Osteoblast (primary cell): Measurements from ENCODE around the gene KRTAP5-6. TPM values are rescaled to one million over a fixed set of nuclear protein-coding genes. Genes with fewer than 3 reads are reported as not detected.

Source experiments
- DNase-seq: peaks from one replicate; pipeline ENCODE4 v3.0.0; 2011; ENCODE audit warnings: low spot score, mixed read lengths; ENCODE audit not compliant: insufficient read length; ENCODE audit errors: missing footprints
- H2AFZ ChIP-seq: 2 replicates; pipeline ENCODE4 v1.6.0; 2011; ENCODE audit warnings: mild to moderate bottlenecking, low read length
- H3K27ac ChIP-seq: 2 replicates; pipeline ENCODE4 v1.5.1; 2011; ENCODE audit warnings: mild to moderate bottlenecking, low read depth, low read length, moderate library complexity
- H3K27me3 ChIP-seq: 2 replicates; pipeline ENCODE4 v1.6.0; 2012; ENCODE audit warnings: mild to moderate bottlenecking, control low read depth, inconsistent platforms, low read length, moderate library complexity; ENCODE audit not compliant: insufficient read depth
- H3K36me3 ChIP-seq: 2 replicates; pipeline ENCODE4 v1.5.1; 2011; ENCODE audit warnings: mild to moderate bottlenecking, low read length, control low read depth, moderate library complexity; ENCODE audit not compliant: insufficient read depth
- H3K4me1 ChIP-seq: 2 replicates; pipeline ENCODE4 v1.5.1; 2011; ENCODE audit warnings: mild to moderate bottlenecking, low read length, control low read depth, moderate library complexity; ENCODE audit not compliant: insufficient read depth
- H3K4me2 ChIP-seq: 2 replicates; pipeline ENCODE4 v1.6.0; 2011; ENCODE audit warnings: mild to moderate bottlenecking, low read length; ENCODE audit not compliant: insufficient read depth
- H3K4me3 ChIP-seq: fragments of 200-600 bp; sonication (generic); 3 replicates; pipeline ENCODE4 v1.5.1; 2012; ENCODE audit warnings: mild to moderate bottlenecking, low read length, inconsistent platforms; ENCODE audit not compliant: insufficient read depth
- H3K79me2 ChIP-seq: 2 replicates; pipeline ENCODE4 v1.6.0; 2012; ENCODE audit warnings: mild to moderate bottlenecking, low read length, control low read depth, inconsistent platforms; ENCODE audit not compliant: insufficient read depth
- H3K9me3 ChIP-seq: 2 replicates; pipeline ENCODE4 v1.5.1; 2011; ENCODE audit warnings: low read depth, low read length, control low read depth
- H4K20me1 ChIP-seq: 2 replicates; pipeline ENCODE4 v1.6.0; 2012; ENCODE audit warnings: mild to moderate bottlenecking, low read length, control low read depth; ENCODE audit not compliant: insufficient read depth
- CTCF ChIP-seq: IDR thresholded peaks from 2 replicates; pipeline ENCODE4 v1.5.1; 2011; ENCODE audit warnings: mild to moderate bottlenecking, low read depth, low read length, moderate library complexity; ENCODE audit errors: extremely low read depth
- total RNA-seq: library from RNA; depleted of rRNA; stranded (reverse); fragments of >200 nt; gene quantifications from 2 replicates; pipeline ENCODE4 v1.2.3, GENCODE V29; 2012

Gene KRTAP5-6
- total RNA-seq, 1 donor: not detected

GRCh38 chr11:1650034-1650917 is 46.7 kb upstream of the KRTAP5-6 start:
- H3K27me3 ChIP-seq: peaks cover 29% of the 10 kb centered on the region
- peak; percentile 71 for DNase-seq

GRCh38 chr11:1650918-1651262 is 46.1 kb upstream of the KRTAP5-6 start:
- Histone ChIP-seq H3K4me3 (no peak overlapping the region), H3K4me2 (no peak overlapping the region), H3K79me2 (no peaks in the 10 kb centered on the region), H3K36me3 (no peaks in the 10 kb centered on the region), H3K4me1 (no peaks in the 10 kb centered on the region), H3K27me3 (peaks cover 26% of the 10 kb centered on the region), H3K27ac (no peak overlapping the region), H3K9me3 (no peaks in the 10 kb centered on the region), H2AFZ (no peak overlapping the region), H4K20me1 (no peaks in the 10 kb centered on the region)
- peak; percentile 54 for DNase-seq
- TF ChIP-seq CTCF: no peak

More at GRCh38 chr11:1650034-1650917, 46.7 kb upstream of the KRTAP5-6 start:
- Histone ChIP-seq H3K27ac (no peak overlapping the region), H3K79me2 (no peaks in the 10 kb centered on the region), H3K36me3 (no peaks in the 10 kb centered on the region), H3K4me1 (no peaks in the 10 kb centered on the region), H2AFZ (no peak overlapping the region), H3K4me3 (no peak overlapping the region), H3K4me2 (no peak overlapping the region), H3K9me3 (no peaks in the 10 kb centered on the region), H4K20me1 (no peaks in the 10 kb centered on the region)
- no peak for TF ChIP-seq CTCF

- Histone ChIP-seq H3K4me1 (no peaks in the 10 kb centered on the region), H3K4me2 (no peak overlapping the region), H3K4me3 (no peak overlapping the region), H3K27me3 (peaks cover 27% of the 10 kb centered on the region), H3K36me3 (no peaks in the 10 kb centered on the region), H3K27ac (no peak overlapping the region), H3K79me2 (no peaks in the 10 kb centered on the region), H2AFZ (no peak overlapping the region), H3K9me3 (no peaks in the 10 kb centered on the region), H4K20me1 (no peaks in the 10 kb centered on the region)
- no peak for TF ChIP-seq CTCF
- no peak for DNase-seq
Observed at GRCh38 chr11:1651411-1651980, 45.5 kb upstream of the KRTAP5-6 start.

- no peak overlapping the region for H2AFZ ChIP-seq
- H3K79me2 ChIP-seq: no peaks in the 10 kb centered on the region
- no peak overlapping the region for H3K4me2 ChIP-seq
- no peaks in the 10 kb centered on the region for H3K36me3 ChIP-seq
- no peak overlapping the region for H3K27ac ChIP-seq
- no peak overlapping the region for H3K4me3 ChIP-seq
- no peak for TF ChIP-seq CTCF
- H3K27me3 ChIP-seq: peaks cover 29% of the 10 kb centered on the region
- H4K20me1 ChIP-seq: no peaks in the 10 kb centered on the region
- no peaks in the 10 kb centered on the region for H3K9me3 ChIP-seq
- DNase-seq: peak; percentile 58
- H3K4me1 ChIP-seq: no peaks in the 10 kb centered on the region
Observed at GRCh38 chr11:1652026-1652425, 45.0 kb upstream of the KRTAP5-6 start.
